AG09319 (cell line): Measurements from ENCODE around the gene FAM8A1.

Experiments used
- DNase-seq: peaks from one replicate; pipeline ENCODE4 v3.0.0-alpha.2; 2010; ENCODE audit warnings: low read depth; ENCODE audit errors: extremely low read depth
- CTCF ChIP-seq: IDR thresholded peaks from 2 replicates; pipeline ENCODE4 v1.5.1; 2011; ENCODE audit warnings: low read depth, mild to moderate bottlenecking, inconsistent platforms, low read length, moderate library complexity

The FAM8A1 gene

GRCh38 chr6:17640477-17640917, 40.4 kb downstream of the FAM8A1 start:
- no peak for TF ChIP-seq CTCF
- DNase-seq, result no peak

GRCh38 chr6:17648745-17649144, 48.6 kb downstream of the FAM8A1 start:
- no peak for DNase-seq
- TF ChIP-seq CTCF, result no peak

GRCh38 chr6:17650656-17651309, 50.7 kb downstream of the FAM8A1 start:
- no peak for TF ChIP-seq CTCF
- DNase-seq, result no peak

- DNase-seq, result no peak
- no peak for TF ChIP-seq CTCF
Observed at GRCh38 chr6:17653198-17653882, 53.2 kb downstream of the FAM8A1 start.

GRCh38 chr6:17656092-17656491, 56.0 kb downstream of the FAM8A1 start:
- no peak for DNase-seq
- no peak for TF ChIP-seq CTCF

- TF ChIP-seq CTCF, result no peak
- no peak for DNase-seq
Observed at GRCh38 chr6:17656644-17657043, 56.5 kb downstream of the FAM8A1 start.
